ENCODE results near the gene SOX30.

DNA sequence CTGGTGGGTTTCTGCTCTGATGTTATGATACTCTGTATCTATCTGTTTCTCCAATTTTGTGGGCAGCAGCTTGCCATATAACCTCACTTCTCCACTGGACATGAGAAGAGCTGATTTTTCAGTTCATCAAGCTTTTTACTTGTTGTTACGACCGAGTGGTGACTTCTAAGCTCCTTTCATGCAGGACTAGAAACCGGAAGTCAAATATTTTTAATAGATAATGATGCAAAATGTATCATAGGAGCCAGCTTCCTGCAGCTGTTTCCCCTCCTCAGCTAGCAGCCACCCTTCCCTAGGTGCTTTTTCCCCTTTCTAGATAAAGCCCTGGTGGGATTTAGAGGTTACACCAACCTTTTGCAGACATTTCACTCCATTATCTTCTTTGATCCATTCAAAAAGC lies 59.6 kb downstream of the SOX30 start:
- TF ChIP-seq, protein P1, sequence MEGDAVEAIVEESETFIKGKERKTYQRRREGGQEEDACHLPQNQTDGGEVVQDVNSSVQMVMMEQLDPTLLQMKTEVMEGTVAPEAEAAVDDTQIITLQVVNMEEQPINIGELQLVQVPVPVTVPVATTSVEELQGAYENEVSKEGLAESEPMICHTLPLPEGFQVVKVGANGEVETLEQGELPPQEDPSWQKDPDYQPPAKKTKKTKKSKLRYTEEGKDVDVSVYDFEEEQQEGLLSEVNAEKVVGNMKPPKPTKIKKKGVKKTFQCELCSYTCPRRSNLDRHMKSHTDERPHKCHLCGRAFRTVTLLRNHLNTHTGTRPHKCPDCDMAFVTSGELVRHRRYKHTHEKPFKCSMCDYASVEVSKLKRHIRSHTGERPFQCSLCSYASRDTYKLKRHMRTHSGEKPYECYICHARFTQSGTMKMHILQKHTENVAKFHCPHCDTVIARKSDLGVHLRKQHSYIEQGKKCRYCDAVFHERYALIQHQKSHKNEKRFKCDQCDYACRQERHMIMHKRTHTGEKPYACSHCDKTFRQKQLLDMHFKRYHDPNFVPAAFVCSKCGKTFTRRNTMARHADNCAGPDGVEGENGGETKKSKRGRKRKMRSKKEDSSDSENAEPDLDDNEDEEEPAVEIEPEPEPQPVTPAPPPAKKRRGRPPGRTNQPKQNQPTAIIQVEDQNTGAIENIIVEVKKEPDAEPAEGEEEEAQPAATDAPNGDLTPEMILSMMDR (IDR thresholded peaks at IDR 0.05): no peak
- no peak for TF ChIP-seq POLR2A (IDR thresholded peaks at IDR 0.05)

Measured in testis (tissue), 2 donors.